ENCODE results near the gene TMEM150A. TPM values are rescaled to one million over a fixed set of nuclear protein-coding genes. Genes with fewer than 3 reads are reported as not detected.

The TMEM150A gene
- total and polyA plus RNA-seq, 2 of the 13 experiments (the other 11 are each of a cell fraction or from before 2014, with no cell fraction given), result 30.1 to 70.4 TPM

DNA sequence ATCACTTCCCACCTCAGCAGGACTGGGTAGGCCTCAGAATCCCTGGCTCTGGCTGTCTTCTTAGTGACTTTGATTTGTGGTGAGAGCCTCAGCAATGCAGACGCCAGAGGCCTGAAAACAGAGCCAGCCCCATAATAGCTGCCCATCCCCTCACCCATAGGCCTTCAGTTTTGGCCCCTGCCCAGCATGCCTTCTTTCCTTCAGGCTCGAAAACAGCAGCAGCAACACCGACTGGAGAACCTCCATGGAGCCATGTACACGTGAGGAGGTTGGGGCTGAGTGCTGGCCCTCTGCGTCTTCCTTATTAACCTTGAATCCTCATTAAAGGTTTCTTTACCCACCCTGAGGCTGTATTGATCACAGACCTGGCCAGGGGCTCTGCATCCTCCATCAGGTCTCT lies 5.3 kb downstream of the TMEM150A start:
- FAIRE-seq (no peak), DNase-seq (ENCODE audit: low spot score) (no peak), ATAC-seq (no peak)
- 0 out of 2 replicates have a peak, but pooled peaks have one; percentile 50 for TF ChIP-seq ZSCAN31 (CRISPR knock-in tag; IDR thresholded peaks at IDR 0.05; ENCODE audit: low read depth)
- peak; percentile 4 for TF ChIP-seq ASH2L (IDR thresholded peaks at IDR 0.05; ENCODE audit: insufficient read length, low read depth, low read length)
- peak; percentile 19; the same call in 1 of the 2 replicates for TF ChIP-seq RBFOX2 (IDR thresholded peaks at IDR 0.05; ENCODE audit: low read depth, low read length)
- peak; percentile 6; the same call in 1 of the 2 replicates for TF ChIP-seq POLR2G (IDR thresholded peaks at IDR 0.05; ENCODE audit: low read depth, low read length)
- no peak for TF ChIP-seq SAP130 (CRISPR knock-in tag; IDR thresholded peaks at IDR 0.05; ENCODE audit: low read depth)
- 0 out of 2 replicates have a peak, but pooled peaks have one; percentile 38 for TF ChIP-seq ZC3H13 (CRISPR knock-in tag; IDR thresholded peaks at IDR 0.05)
- TF ChIP-seq AGO2 (optimal IDR thresholded peaks at IDR 0.05; ENCODE audit: low read depth, low read length), result peak; percentile 49
- TF ChIP-seq WIZ (CRISPR knock-in tag; IDR thresholded peaks at IDR 0.05), result no peak
- TF ChIP-seq, protein P1, sequence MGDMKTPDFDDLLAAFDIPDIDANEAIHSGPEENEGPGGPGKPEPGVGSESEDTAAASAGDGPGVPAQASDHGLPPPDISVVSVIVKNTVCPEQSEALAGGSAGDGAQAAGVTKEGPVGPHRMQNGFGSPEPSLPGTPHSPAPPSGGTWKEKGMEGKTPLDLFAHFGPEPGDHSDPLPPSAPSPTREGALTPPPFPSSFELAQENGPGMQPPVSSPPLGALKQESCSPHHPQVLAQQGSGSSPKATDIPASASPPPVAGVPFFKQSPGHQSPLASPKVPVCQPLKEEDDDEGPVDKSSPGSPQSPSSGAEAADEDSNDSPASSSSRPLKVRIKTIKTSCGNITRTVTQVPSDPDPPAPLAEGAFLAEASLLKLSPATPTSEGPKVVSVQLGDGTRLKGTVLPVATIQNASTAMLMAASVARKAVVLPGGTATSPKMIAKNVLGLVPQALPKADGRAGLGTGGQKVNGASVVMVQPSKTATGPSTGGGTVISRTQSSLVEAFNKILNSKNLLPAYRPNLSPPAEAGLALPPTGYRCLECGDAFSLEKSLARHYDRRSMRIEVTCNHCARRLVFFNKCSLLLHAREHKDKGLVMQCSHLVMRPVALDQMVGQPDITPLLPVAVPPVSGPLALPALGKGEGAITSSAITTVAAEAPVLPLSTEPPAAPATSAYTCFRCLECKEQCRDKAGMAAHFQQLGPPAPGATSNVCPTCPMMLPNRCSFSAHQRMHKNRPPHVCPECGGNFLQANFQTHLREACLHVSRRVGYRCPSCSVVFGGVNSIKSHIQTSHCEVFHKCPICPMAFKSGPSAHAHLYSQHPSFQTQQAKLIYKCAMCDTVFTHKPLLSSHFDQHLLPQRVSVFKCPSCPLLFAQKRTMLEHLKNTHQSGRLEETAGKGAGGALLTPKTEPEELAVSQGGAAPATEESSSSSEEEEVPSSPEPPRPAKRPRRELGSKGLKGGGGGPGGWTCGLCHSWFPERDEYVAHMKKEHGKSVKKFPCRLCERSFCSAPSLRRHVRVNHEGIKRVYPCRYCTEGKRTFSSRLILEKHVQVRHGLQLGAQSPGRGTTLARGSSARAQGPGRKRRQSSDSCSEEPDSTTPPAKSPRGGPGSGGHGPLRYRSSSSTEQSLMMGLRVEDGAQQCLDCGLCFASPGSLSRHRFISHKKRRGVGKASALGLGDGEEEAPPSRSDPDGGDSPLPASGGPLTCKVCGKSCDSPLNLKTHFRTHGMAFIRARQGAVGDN (CRISPR knock-in tag; IDR thresholded peaks at IDR 0.05), result peak; percentile 12; the same call in 1 of the 2 replicates
- TF ChIP-seq, protein P2, sequence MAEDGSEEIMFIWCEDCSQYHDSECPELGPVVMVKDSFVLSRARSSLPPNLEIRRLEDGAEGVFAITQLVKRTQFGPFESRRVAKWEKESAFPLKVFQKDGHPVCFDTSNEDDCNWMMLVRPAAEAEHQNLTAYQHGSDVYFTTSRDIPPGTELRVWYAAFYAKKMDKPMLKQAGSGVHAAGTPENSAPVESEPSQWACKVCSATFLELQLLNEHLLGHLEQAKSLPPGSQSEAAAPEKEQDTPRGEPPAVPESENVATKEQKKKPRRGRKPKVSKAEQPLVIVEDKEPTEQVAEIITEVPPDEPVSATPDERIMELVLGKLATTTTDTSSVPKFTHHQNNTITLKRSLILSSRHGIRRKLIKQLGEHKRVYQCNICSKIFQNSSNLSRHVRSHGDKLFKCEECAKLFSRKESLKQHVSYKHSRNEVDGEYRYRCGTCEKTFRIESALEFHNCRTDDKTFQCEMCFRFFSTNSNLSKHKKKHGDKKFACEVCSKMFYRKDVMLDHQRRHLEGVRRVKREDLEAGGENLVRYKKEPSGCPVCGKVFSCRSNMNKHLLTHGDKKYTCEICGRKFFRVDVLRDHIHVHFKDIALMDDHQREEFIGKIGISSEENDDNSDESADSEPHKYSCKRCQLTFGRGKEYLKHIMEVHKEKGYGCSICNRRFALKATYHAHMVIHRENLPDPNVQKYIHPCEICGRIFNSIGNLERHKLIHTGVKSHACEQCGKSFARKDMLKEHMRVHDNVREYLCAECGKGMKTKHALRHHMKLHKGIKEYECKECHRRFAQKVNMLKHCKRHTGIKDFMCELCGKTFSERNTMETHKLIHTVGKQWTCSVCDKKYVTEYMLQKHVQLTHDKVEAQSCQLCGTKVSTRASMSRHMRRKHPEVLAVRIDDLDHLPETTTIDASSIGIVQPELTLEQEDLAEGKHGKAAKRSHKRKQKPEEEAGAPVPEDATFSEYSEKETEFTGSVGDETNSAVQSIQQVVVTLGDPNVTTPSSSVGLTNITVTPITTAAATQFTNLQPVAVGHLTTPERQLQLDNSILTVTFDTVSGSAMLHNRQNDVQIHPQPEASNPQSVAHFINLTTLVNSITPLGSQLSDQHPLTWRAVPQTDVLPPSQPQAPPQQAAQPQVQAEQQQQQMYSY (CRISPR knock-in tag; IDR thresholded peaks at IDR 0.05), result no peak
- TF ChIP-seq RBM22 (optimal IDR thresholded peaks at IDR 0.05; ENCODE audit: low read length), result peak; percentile 30
- intact Hi-C loops (cut with micrococcal nuclease; ENCODE audit: unreplicated experiment) (loop anchor here (5.0 kb wide), 1 partner anchor 175 kb away; no protein-coding TSS in a partner anchor), in situ Hi-C loops (cut with HindIII; ENCODE audit: extremely low pct_ligation_motif_present, low pct_unique_long_range_greater_than_20kb) (no loop called here)
- H3K4me2 ChIP-seq (ENCODE audit: low read depth, low read length), result peak overlapping the region; percentile 94
- no peaks in the 10 kb centered on the region; a peak in 1 of 5 replicates for H3K27me3 ChIP-seq (ENCODE audit: control insufficient read depth in 1 of 2, insufficient read depth in 2 of 2, low read length in 2 of 2)
- peak overlapping the region; percentile 85 for H3K9ac ChIP-seq (ENCODE audit: insufficient read depth, low read depth, low read length)
- peak overlapping the region in 1 of 3 experiments; percentile 97; a peak in 2 of 6 replicates for H3K4me3 ChIP-seq (replicated peaks in 1 of 3; ENCODE audit: insufficient read depth in 1 of 3, low read depth in 2 of 3, low read length in 3 of 3)
- H3K9me3 ChIP-seq (ENCODE audit: low read length), result no peaks in the 10 kb centered on the region
- CTCF ChIA-PET (ENCODE audit: low intra/inter-chr PET ratio, low total read pairs), result no interaction called here
- peaks cover 83% of the 10 kb centered on the region for H3K4me1 ChIP-seq (ENCODE audit: insufficient read depth, low read length)
- POLR2A ChIA-PET, result interaction anchor here (0.6 to 25.9 kb wide), 11 partner anchors 4 to 272 kb away, joined by 3 to 795 read pairs (median 41); partner anchors contain the start of genes C2orf68, ELMOD3, GGCX and MAT2A
- H3K79me2 ChIP-seq (ENCODE audit: insufficient read depth, low read length), result peaks cover 40% of the 10 kb centered on the region
- TSS peak; percentile 50 for BruUV-seq (replicated peaks)
- peak overlapping the region; percentile 80 for H3K27ac ChIP-seq (ENCODE audit: extremely low read length, insufficient read depth, low read length)
- 89% methylated on average over 5 of the region's 5 CpGs for WGBS (ENCODE audit: low lambda C conversion rate)
- H2AFZ ChIP-seq (ENCODE audit: low read length), result no peak overlapping the region
- 0 out of 2 replicates have a peak, but pooled peaks cover 3% of the 10 kb centered on the region for H4K20me1 ChIP-seq (ENCODE audit: insufficient read depth, low read length)
- H3K36me3 ChIP-seq (replicated peaks in 1 of 2; ENCODE audit: control insufficient read depth in 1 of 2, insufficient read depth in 2 of 2, low read length in 2 of 2), result peaks cover 7 to 38% of the 10 kb centered on the region in 2 experiments
